AG04450 (cell line): ENCODE results near the gene FGF6. TPM values are rescaled to one million over a fixed set of nuclear protein-coding genes. Genes with fewer than 3 reads are reported as not detected.

Experiments used
- CTCF ChIA-PET: fragments of 300-600, 350-600 bp; formaldehyde crosslinking; extraction: SDS; loops from one replicate; lab custom pipeline; 2022; ENCODE audit warnings: antibody characterized with exemption, inconsistent platforms; lab: Charles Lee
- POLR2A ChIA-PET: fragments of 350-600 bp; formaldehyde crosslinking; extraction: SDS; loops from one replicate; lab custom pipeline; 2021; ENCODE audit warnings: antibody characterized with exemption, inconsistent platforms; lab: Yijun Ruan, JAX
- DNase-seq: peaks from one replicate; pipeline ENCODE4 v3.0.0-alpha.2; 2011; ENCODE audit warnings: low read depth, low spot score
- H3K27ac ChIP-seq: one replicate; pipeline ENCODE4 v1.5.1; 2012; ENCODE audit warnings: low read depth, low read length, control low read depth
- H3K27me3 ChIP-seq: one replicate; pipeline ENCODE4 v1.6.0; 2012; ENCODE audit warnings: low read length; ENCODE audit not compliant: control insufficient read depth, insufficient read depth
- H3K4me3 ChIP-seq: 2 replicates; pipeline ENCODE4 v1.5.1; 2011; ENCODE audit warnings: mild to moderate bottlenecking, low read depth, low read length, control low read depth
- H3K9me3 ChIP-seq: 2 replicates; pipeline ENCODE4 v1.5.1; 2012; ENCODE audit warnings: low read length; ENCODE audit not compliant: control insufficient read depth, insufficient read depth
- CTCF ChIP-seq: IDR thresholded peaks from 2 replicates; pipeline ENCODE4 v1.5.1; 2011; ENCODE audit warnings: low read depth, low read length, control low read depth, inconsistent platforms
- polyA plus RNA-seq: library from polyadenylated mRNA; depleted of rRNA; stranded (reverse); fragments of >200 nt; gene quantifications from 2 replicates; pipeline ENCODE4 v1.2.3, GENCODE V29; 2011

FGF6 gene
- polyA plus RNA-seq, 1 experiment: not detected

- peak; percentile 68 for TF ChIP-seq CTCF
- CTCF ChIA-PET: interaction anchor here (1.0 to 4.6 kb wide), 13 partner anchors 10 to 105 kb away, joined by 3 to 35 read pairs (median 5); no protein-coding TSS in a partner anchor
- Histone ChIP-seq H3K4me3 (no peak overlapping the region), H3K27ac (no peak overlapping the region), H3K27me3 (peaks cover 20% of the 10 kb centered on the region), H3K9me3 (no peaks in the 10 kb centered on the region)
- POLR2A ChIA-PET: no interaction called here
- no peak for DNase-seq
These were observed 24.0 kb downstream of the FGF6 start for GRCh38 chr12:4421590-4422031.

GRCh38 chr12:4420138-4420670 is 25.4 kb downstream of the FGF6 start:
- CTCF ChIA-PET: interaction anchor here (1.0 to 4.6 kb wide), 11 partner anchors 8 to 113 kb away, joined by 3 to 35 read pairs (median 7); no protein-coding TSS in a partner anchor
- POLR2A ChIA-PET: no interaction called here

GRCh38 chr12:4418913-4419312 is 26.7 kb downstream of the FGF6 start:
- ChIA-PET CTCF (no interaction called here), POLR2A (no interaction called here)
- no peak for DNase-seq
- no peak overlapping the region for H3K27ac ChIP-seq
- H3K4me3 ChIP-seq: no peak overlapping the region
- H3K9me3 ChIP-seq: no peaks in the 10 kb centered on the region
- no peak for TF ChIP-seq CTCF
- H3K27me3 ChIP-seq: peaks cover 24% of the 10 kb centered on the region

More at GRCh38 chr12:4420138-4420670, 25.4 kb downstream of the FGF6 start:
- DNase-seq: no peak
- Histone ChIP-seq H3K9me3 (no peaks in the 10 kb centered on the region), H3K27ac (no peak overlapping the region), H3K4me3 (no peak overlapping the region), H3K27me3 (peaks cover 21% of the 10 kb centered on the region)
- TF ChIP-seq CTCF: no peak

GRCh38 chr12:4417936-4418335 is 27.7 kb downstream of the FGF6 start:
- CTCF ChIA-PET: no interaction called here
- no peaks in the 10 kb centered on the region for H3K9me3 ChIP-seq
- no peak overlapping the region for H3K4me3 ChIP-seq
- no peak for TF ChIP-seq CTCF
- H3K27me3 ChIP-seq: peaks cover 24% of the 10 kb centered on the region
- no peak overlapping the region for H3K27ac ChIP-seq
- POLR2A ChIA-PET: no interaction called here
- no peak for DNase-seq

- no peak for TF ChIP-seq CTCF
- H3K27me3 ChIP-seq: peaks cover 24% of the 10 kb centered on the region
- no peak for DNase-seq
- no peak overlapping the region for H3K4me3 ChIP-seq
- POLR2A ChIA-PET: no interaction called here
- CTCF ChIA-PET: no interaction called here
- H3K9me3 ChIP-seq: no peaks in the 10 kb centered on the region
- H3K27ac ChIP-seq: no peak overlapping the region
These were observed 28.2 kb downstream of the FGF6 start for GRCh38 chr12:4417455-4417854.
